GM12873 (cell line): ENCODE data around the gene CFAP74.

Experiments
- TF ChIP-seq, protein P1 (sequence below): IDR thresholded peaks from 2 replicates; pipeline ENCODE4 v1.5.1; 2012; ENCODE audit warnings: low read depth, mild to moderate bottlenecking, moderate library complexity, low read length, control low read depth; ENCODE audit not compliant: insufficient read depth; ENCODE audit errors: missing control alignments

Gene CFAP74

DNA sequence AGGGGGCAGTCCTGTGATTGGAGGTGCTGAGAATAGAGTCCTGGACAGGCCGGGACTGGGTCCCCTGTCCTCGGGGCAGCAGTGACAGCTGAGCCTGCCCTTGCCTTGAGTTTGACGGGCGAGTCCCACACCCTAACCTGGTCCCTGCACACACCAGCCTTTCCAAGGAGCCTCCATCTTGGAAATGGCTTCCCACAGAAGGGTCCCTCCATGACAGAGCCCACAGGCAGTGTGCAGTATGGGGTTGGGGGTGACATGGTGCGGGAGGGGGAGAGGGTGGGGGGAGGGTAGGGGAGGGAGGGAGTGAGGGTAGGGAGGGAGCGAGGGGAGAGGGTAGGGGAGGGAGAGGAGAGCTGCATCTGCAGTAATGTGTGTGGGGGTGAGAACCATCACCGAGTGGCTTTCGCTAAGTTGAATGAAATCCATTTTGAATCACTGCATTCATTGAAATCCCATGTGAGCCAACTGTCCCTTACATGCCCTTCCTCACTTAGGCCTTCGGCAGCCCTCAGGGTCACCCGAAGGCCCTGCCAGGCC is 74.4 kb downstream of the CFAP74 start:
- TF ChIP-seq, protein P1, sequence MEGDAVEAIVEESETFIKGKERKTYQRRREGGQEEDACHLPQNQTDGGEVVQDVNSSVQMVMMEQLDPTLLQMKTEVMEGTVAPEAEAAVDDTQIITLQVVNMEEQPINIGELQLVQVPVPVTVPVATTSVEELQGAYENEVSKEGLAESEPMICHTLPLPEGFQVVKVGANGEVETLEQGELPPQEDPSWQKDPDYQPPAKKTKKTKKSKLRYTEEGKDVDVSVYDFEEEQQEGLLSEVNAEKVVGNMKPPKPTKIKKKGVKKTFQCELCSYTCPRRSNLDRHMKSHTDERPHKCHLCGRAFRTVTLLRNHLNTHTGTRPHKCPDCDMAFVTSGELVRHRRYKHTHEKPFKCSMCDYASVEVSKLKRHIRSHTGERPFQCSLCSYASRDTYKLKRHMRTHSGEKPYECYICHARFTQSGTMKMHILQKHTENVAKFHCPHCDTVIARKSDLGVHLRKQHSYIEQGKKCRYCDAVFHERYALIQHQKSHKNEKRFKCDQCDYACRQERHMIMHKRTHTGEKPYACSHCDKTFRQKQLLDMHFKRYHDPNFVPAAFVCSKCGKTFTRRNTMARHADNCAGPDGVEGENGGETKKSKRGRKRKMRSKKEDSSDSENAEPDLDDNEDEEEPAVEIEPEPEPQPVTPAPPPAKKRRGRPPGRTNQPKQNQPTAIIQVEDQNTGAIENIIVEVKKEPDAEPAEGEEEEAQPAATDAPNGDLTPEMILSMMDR: no peak

DNA sequence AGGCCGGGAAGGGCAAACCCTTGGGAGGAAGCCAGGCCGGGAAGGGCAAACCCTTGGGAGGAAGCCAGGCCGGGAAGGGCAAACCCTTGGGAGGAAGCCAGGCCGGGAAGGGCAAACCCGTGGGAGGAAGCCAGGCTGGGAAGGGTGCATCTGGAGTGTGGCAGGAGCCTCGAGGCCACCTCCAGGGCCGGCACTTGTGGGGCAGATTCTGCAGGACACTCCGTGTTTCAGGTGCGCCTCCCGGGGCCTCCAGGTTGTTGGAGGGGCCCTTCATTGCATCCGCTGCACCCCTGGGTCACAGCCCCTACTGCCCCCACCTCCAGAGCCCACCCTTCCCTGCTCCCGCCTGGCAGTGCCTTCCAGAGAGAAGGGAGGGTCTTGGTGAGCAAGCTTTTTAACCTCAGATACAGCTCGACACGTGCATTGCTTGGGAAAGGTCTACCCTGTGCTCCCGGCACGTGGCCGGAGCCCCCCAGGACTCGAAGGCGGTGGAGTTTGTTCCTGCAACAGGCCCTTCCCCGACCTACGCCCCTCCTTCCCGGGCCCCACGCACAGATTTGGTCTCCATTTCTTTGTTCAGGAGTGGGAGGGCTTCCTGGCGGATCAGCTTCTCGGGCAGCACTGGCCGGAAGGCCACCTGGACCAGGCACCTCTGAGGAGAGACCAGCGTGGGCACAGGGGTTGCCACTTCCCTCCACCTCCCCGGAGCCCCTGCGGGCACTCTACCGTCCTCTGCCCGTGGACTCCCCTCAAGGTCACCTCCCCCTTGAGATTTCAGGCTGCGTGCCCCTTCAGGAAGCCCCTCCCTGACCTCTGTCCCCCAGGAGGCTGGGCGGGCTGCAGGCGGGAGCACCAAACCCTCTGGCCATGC is 75.1 kb downstream of the CFAP74 start:
- TF ChIP-seq, protein P1: no peak

DNA sequence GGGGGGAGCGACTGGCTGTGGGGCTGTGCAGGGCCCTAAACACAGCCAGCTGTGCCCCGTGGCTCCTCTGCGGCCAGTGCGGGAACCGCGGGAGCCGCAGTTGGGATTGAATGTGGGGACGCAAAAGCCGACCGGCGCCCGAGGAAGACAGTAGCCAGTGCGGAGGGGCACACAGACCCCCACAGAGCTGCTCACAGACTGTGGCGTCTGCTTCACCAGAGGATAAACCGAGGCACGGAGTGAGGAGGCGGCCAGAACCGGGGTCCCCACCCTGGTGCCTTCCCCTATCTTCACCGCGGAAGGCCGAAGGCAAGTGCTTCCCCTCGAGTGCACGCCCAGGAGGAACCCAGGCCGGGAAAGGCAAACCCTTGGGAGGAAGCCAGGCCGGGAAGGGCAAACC is 75.8 kb downstream of the CFAP74 start:
- TF ChIP-seq, protein P1: no peak

DNA sequence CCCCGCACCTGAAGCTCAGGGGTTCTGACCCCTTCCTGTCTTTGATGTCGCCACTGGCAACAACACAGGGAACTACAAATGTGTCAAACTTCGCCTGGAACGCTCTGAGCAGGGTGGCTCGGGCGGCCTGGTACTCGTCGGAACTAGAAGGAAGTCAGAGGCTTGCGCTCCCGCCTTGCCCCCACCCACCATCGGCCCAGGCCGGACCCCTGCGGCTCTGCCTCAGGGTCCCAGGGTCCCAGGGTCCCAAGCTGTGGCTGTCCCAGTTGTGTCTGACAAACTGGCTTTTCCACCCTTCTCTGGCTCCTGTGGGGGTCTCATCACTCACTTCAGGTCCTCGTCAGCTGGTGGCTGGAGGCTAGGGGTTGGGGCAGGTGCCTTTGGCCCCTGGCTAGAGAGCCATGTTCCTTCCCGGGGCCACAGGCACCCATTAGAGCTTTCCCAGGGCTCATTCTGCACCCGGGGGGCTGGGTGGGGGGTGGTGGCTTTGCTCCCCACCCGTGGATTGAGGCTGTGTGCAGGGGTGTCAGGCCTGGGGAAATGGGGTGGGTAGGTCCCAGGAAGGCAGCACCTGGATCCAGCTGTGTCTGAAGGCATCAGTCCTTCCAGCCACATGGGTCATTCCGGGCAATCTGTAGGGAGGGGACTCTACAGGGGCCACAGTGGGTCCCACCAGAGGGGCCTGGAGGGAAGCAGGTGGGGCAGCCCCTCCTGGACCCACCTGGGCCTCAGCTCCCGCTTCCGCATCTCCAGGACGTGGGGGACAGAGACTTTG is 76.5 kb downstream of the CFAP74 start:
- TF ChIP-seq, protein P1: no peak

DNA sequence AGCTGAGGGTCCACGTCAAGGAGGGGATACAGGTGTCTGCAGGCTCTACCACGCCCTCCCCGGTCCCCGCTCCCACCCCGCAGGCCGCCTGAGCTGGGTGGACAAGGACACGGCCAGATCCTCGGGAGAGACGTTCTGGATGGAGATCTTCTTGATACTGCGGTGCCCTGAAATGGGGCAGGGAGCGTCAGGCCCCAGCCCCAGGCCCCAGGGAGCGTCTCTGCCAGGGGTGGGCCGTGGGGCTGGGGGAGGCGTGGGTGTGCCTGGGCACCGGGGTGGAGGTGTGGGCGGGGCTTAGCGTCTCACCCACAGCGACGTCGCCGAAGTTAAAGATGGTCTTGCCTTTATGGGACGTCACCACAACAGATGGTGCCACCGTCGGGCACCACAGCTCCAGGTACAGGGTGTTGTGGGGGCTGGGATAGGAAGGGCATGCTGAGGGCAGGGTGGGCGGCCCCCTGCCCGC is 77.2 kb downstream of the CFAP74 start:
- TF ChIP-seq, protein P1: no peak

DNA sequence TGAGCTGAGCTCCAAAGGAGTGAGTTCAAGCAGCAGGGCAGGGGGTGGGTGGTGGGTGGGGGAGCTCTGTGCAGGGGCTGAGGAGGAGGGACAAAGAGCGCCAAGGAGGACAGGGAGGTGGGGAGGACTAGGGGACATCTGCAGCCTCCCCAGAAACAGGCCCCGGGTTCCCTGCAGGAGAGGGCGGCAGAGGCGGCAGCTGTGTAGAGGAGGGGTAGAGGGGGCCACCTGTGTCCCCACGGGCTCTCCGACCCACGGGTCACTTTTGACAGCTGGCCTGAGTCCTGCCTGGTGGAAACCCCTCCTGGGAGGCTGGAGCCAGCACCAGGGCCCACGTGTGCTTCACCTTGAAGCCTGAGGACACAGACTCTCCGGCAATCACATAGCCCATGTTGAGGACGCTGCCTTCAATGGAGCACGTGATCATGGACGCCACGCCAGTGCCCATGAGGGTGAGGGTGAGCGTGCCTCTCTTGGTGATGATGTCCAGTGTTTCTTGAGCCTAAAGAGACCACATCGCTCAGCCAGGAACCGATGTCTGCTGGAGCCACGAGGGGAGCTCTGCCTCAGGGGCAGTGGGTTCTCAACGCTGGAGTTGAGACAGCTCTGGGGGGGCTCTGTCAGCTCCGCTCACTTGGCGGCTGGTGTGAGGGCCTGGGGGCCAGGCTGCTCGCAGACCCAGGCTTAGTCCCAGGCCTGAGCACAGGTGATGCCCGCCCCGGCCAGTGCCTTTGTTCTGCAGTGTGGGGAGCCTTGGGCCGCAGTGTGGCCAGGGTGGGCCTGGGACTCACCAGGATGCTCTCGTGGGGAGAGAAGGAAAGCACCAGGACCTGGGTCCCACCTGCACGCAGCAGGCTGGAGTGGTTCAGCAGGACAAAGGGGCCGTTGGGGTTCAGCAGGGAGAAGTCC is 77.9 kb downstream of the CFAP74 start:
- TF ChIP-seq, protein P1: no peak
